NCI-H1417 (cell line): ENCODE data around the gene MICAL3.
A peak's percentile ranks its signal among the peaks of the same experiment; 100 is the strongest.

Source experiments
- DNase-seq, 3 experiments: peaks; one replicate each; lab custom pipeline; 2025; lab: John Stamatoyannopoulos, UW

MICAL3 gene

GRCh38 chr22:17972385-17973191 is 51.8 kb downstream of the MICAL3 start:
- no peak for DNase-seq

- no peak for DNase-seq
Measured at GRCh38 chr22:17971711-17972110, 52.6 kb downstream of the MICAL3 start.

GRCh38 chr22:17970201-17970708 is 54.1 kb downstream of the MICAL3 start:
- DNase-seq = peak in 1 of 3 experiments; percentile 22

DNA sequence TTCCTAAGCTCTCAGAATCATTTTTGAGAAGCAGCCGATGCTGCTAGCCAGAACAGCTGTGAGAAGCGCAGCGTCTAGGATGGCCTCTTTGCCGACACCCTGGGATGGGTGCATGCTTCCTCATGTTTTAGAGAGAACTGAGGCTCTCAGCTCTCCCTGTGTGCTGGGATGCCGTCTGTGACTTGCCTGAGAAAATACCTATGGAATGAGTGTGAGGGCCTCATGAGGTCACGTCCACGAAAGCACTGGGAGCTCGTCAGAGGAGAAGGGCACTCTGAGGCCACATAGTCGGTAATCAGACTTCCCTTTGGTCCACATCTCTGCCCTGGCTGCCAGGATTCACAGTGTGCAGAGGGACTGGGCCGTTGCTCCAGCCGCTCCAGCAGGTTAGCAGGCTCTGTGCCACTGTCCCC is 54.7 kb downstream of the MICAL3 start:
- DNase-seq = no peak

GRCh38 chr22:17968126-17968525 is 56.2 kb downstream of the MICAL3 start:
- peak; percentile 65 to 84 (median 80) for DNase-seq

DNA sequence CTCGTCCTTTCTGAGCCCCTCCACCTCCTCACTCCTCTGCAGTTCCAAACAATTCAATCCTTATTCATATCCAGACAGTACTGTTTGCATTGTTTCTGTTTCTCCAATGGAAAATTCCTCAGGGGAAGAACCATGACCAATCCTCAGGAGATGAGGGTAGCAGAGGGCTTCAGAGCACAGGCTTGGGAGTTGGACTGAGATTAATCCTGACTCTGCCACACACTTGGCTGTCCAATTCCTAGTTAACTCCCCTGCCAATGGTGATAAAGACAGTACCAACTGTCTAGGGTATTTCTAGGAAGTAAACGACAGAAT is 58.0 kb downstream of the MICAL3 start:
- DNase-seq = no peak

DNA sequence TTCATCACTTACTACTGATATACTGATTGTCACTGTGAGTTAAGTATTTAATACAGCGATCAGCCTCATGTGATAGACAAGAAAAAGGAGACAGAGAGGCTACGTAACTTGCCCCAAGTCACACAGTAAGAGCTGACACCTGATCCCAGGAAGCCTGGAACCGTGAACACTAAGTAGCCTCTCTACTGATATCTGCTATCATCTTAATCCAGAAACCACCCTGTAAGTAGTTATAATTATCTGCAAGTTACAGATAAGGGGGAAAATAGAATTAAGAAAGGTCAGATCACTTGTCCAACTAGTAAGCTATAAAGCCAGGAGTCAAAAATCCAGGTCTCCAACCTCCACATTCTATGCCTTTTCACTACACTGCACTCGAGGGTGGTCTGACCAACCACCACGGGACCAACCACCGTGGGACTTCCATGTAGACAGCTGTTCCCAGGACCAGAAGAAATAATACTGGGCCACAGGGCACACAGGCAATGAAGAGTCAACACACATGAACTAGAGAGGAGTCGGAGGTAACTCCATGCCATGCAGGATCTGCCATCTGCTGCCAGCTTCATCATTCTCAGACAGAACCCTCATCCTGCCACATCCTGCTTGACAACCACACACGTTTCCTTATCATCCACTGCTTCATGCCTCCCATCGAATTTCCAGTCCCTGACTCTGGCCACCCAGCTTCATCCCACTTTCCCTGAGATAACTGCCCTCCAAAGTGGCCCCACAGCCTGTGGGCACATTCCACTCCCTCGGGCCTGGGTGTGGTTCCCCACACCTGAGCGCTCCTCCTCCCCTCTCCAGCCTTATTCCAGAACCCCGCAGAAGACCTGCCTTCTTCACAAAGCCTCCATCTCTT is 58.6 kb downstream of the MICAL3 start:
- no peak for DNase-seq

DNA sequence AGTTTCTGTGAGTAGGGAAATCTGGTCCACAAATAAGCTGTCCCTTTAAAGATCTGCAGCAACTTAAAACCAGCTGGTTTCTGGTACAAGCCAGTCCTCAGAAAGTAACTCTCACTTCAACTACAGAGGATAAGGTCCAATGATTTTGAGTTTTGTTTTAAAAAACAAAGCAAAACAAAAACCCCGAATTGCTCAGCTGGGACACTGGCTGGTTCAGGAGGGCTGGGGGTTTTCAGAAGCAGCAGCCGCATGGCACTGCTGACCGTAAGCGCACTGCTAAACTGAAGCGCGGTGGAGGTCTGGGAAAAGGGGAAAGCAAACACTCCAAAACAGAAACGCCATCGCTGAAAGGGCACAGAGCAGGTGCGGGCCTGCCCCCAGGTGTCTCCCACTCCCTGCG is 59.7 kb downstream of the MICAL3 start:
- no peak for DNase-seq

DNA sequence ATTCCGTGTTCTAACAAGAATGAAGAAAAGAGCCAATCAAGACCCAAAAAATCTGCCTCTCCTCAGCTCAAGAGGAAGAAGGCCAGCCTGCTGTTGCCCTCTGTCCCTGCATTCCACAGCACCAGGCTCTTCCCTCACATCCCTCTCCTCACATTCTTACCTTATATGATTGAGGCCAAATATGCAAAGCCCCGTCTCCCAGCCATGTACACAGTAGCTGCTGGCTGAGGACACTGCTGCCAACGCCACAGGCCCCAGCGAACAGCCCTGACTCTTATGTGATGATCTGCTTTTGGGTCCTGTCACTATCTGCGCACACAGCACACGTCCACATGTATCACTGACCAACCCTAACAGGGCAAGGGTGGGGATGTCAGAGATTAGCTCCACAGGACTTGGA is 60.2 kb downstream of the MICAL3 start:
- DNase-seq = no peak

- DNase-seq = no peak
Measured at GRCh38 chr22:17963015-17963414, 61.3 kb downstream of the MICAL3 start.

DNA sequence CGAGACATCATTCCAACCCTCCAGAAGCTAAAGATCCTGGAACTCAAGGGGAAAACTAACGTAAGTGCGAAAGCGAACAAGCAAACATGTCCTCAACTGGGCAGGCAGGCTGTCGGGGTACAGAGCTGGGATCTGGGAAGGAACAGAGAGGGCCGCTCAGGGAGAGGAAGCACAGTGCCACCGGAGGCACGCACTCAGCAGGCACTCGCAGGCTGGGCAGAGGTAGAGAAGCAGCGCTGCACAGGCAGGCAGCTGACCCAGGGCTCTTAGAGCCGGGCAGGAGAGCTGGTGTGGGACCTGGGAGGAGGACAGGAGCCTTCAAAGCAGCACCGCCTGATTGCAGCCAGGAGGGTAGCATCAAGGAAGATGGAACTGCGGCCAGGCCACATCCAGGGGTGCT is 62.2 kb downstream of the MICAL3 start:
- DNase-seq = no peak

DNA sequence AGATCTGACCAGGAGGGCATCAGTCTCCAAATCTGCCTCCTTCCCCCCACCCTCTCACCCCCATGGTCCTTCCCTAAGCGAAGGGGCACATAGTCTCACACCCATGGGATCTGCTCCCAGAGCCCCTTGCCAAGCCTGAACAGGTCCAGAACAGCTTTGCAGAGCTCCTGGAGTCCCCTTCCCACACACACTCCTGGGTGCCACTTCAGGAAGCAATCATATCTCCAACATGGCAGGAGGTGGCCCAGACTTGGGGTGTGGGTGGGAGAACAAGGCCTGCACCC is 63.0 kb downstream of the MICAL3 start:
- DNase-seq = no peak

GRCh38 chr22:17960695-17961445 is 63.5 kb downstream of the MICAL3 start:
- DNase-seq = no peak

DNA sequence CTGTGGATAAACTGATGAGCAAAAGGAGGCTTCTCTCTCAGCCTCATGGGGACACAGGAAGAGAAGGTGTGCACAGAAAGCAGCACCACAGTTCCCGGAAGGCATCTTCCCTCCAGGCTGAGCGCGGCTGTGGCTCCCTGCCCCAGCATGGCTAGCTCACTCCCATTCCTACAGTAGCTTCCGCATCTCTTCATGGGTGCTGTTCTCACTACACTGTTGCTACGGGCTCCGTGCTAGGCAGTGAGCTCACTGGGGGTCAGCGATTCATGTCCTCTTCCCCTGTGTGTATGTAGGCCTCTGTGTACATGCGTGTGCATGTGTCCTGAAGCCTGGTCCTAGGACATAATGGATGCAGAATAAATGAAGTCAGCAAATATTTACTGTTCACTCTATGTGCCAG is 64.3 kb downstream of the MICAL3 start:
- DNase-seq = no peak

DNA sequence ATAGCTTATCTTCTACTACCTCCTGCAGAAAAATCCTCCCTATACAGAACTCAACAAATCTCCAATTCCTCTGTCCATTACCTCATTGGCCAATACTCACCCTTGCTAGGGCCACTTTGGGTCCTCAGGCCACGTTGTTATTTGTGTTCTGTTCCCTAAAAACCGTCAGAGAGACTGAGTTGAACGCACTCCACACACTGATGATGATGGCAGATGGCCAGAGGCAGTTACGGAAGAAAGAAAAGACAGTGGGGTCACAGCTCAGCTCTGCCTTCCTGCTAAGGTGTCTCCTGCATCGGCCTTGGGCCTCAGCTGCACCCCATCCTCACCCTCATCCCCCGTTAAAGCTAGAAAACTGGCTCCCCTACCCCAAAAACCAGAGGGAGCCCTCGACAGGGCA is 66.2 kb downstream of the MICAL3 start:
- no peak for DNase-seq

GRCh38 chr22:17957693-17958092 is 66.7 kb downstream of the MICAL3 start:
- DNase-seq = no peak

DNA sequence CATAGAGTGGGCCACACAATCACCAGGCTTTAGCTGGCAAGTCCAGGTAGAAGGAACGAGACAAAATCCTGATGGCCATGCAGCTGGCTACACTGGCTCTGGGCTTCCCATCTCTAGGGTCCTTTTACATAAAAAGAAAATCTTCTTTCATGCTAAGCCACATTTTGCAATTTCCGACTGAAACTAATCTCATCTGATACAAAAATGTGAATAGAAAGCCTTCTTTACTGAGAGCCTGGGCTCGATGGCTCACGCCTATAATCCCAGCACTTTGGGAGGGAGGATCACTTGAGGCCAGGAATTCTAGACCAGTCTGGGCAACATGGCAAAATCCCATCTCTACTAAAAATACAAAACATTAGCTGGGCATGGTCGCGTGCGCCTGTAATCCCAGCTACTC is 67.2 kb downstream of the MICAL3 start:
- no peak for DNase-seq

GRCh38 chr22:17956630-17957029 is 67.7 kb downstream of the MICAL3 start:
- DNase-seq = no peak

DNA sequence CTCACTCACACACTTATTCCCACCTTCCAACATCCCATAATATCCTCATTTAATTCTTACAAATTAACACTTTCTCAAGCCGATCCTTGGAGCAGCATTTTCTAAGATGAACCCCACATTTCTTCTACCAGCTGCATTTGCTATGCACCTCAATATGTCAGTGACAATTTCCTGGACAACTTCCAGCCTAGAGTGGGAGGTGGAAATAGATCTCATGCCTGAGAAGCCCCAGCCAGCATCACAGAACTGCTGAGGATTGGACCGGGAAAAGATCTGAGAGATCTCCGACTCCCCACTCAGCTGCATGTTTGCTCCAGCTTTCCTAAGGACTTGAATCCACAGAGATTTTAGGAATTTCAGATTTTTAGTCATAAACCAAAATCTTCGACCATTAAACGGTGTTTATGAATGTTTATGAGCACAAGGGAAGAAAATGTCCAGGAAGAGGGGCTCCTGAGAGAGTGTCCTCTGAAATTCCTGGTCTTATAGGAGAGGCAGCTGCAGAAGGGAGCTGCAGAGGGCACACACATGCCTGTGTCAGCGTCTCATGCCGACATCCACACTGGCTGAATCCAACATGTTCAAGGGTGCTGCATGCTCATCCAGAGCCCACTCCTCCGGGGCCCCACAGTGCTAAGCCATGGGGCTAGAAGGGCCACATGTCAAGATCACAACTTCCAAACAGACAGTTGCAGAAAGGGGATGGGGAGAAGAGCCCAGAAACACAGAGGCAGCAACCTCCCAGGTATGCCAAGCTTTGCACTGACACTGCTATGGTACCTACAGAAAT is 68.6 kb downstream of the MICAL3 start:
- no peak for DNase-seq

GRCh38 chr22:17954860-17955587 is 69.3 kb downstream of the MICAL3 start:
- no peak for DNase-seq

DNA sequence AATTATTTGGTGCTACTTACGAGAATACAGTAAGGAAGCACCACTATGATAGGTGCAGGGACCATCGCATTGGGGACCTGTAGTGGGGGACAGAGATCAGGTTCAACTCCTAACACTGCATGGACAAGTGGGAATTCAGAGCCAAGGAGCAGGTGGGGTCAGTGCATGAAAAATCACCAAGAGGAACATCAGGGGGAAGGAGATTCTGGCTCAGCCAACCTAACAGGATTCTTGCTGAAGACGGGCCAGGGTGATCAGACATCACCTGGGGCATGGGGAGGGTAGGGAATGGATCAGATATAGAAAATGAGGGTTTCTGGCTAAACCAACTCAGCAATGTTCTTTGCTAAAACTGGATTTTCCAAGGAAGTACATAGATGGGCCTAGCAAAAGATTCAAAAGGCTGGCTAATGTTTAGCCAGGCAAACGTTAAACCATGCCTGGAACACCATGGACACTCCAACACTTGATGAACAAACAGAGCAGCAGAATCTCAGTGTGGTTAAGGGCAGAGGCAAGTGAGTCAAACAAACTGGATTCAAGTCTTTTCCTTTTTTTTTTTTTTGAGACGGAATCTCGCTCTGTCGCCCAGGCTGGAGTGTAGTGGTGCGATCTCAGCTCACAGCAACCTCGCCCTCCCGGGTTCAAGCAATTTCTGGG is 70.0 kb downstream of the MICAL3 start:
- DNase-seq = no peak
